K562 (cell line): ENCODE measurements around the gene STIM1. TPM values are rescaled to one million over a fixed set of nuclear protein-coding genes. Genes with fewer than 3 reads are reported as not detected.

Experiments used
- ATAC-seq: fragments of 200-7000 bp; cut with Tn5 transposase; 3 replicates; pipeline ENCODE4 v1.9.1; 2020; ENCODE audit warnings: moderate library complexity
- BruUV-seq: library from RNA; stranded (reverse); fragments of 400-500 nt; replicated peaks from 2 replicates; lab custom pipeline; 2021; lab: Mats Ljungman, UMichigan
- CTCF ChIA-PET: fragments of 300-600 bp; formaldehyde crosslinking; extraction: SDS; loops from one replicate; lab custom pipeline; 2021; ENCODE audit warnings: low intra/inter-chr PET ratio; lab: Yijun Ruan, JAX
- POLR2A ChIA-PET: fragments of 300-600, 350-650 bp; sonication (Branson Sonifier 250); formaldehyde crosslinking; extraction: SDS; loops from one replicate; lab custom pipeline; 2021; ENCODE audit warnings: antibody characterized with exemption, inconsistent platforms; lab: Yijun Ruan, JAX
- DNase-seq, 4 experiments: peaks; one replicate each; pipeline versions ENCODE4 v3.0.0 to v3.0.0-alpha.2; 2011 to 2018; ENCODE audit warnings: low spot score in 3 of 4, mixed read lengths in 3 of 4; ENCODE audit errors: extremely low read depth in 1 of 4
- FAIRE-seq: peaks from 2 replicates; lab custom pipeline; 2011; peaks lifted over from hg19 to GRCh38; lab: Jason Lieb, UNC
- H2AFZ ChIP-seq: 2 replicates; pipeline ENCODE4 v1.6.0; 2011; ENCODE audit warnings: low read depth, low read length, control low read depth, inconsistent platforms
- H3K27ac ChIP-seq: fragments of 200-600 bp; 3 replicates; pipeline ENCODE4 v1.8.0; 2011; ENCODE audit warnings: low read depth, mild to moderate bottlenecking, control low read depth, inconsistent platforms, low read length, moderate library complexity, mixed read lengths; ENCODE audit errors: extremely low read depth
- H3K27me3 ChIP-seq, 2 experiments: fragments of 300-600 bp in 1 of 2; 2 replicates in 1 of 2; 3 replicates in 1 of 2; pipeline versions ENCODE4 v1.6.0 to v1.8.0; 2011; ENCODE audit warnings: inconsistent platforms in 2 of 2, low read length in 2 of 2, mild to moderate bottlenecking in 1 of 2, mixed read lengths in 1 of 2, moderate library complexity in 1 of 2; ENCODE audit not compliant: control insufficient read depth in 2 of 2, insufficient read depth in 2 of 2
- H3K36me3 ChIP-seq: fragments of 300-600 bp; 3 replicates; pipeline ENCODE4 v1.8.0; 2011; ENCODE audit warnings: mild to moderate bottlenecking, low read length, inconsistent platforms; ENCODE audit not compliant: control insufficient read depth, insufficient read depth
- H3K4me1 ChIP-seq, 2 experiments: fragments of 200-600 bp in 1 of 2; replicated peaks in 1 of 2; 2 replicates in 1 of 2; 3 replicates in 1 of 2; pipeline versions ENCODE4 v1.5.1 to v1.8.0; 2011; ENCODE audit warnings: inconsistent platforms in 2 of 2, low read length in 2 of 2, mild to moderate bottlenecking in 1 of 2, mixed read lengths in 1 of 2, moderate library complexity in 1 of 2; ENCODE audit not compliant: control insufficient read depth in 2 of 2, insufficient read depth in 2 of 2
- H3K4me2 ChIP-seq: 2 replicates; pipeline ENCODE4 v1.6.1; 2011; ENCODE audit warnings: low read length, control low read depth, inconsistent platforms, mixed read lengths; ENCODE audit not compliant: insufficient read depth
- H3K4me3 ChIP-seq: fragments of 200-600 bp; sonication (generic), shearing (Covaris generic); 2 replicates; pipeline ENCODE4 v1.5.1; 2016; ENCODE audit warnings: control low read depth, inconsistent platforms
- H3K79me2 ChIP-seq: fragments of 200-600 bp; 3 replicates; pipeline ENCODE4 v1.8.0; 2011; ENCODE audit warnings: low read length, inconsistent platforms; ENCODE audit not compliant: control insufficient read depth, insufficient read depth
- H3K9ac ChIP-seq, 2 experiments: 2 replicates each; pipeline versions ENCODE4 v1.6.0 to v1.6.1; 2011; ENCODE audit warnings: low read depth in 2 of 2, low read length in 2 of 2, control low read depth in 1 of 2, inconsistent platforms in 1 of 2, mild to moderate bottlenecking in 1 of 2, mixed read lengths in 1 of 2; ENCODE audit not compliant: insufficient read depth in 1 of 2
- H3K9me1 ChIP-seq: one replicate; pipeline ENCODE4 v1.6.0; 2011; ENCODE audit warnings: inconsistent platforms, mild to moderate bottlenecking, low read length, moderate library complexity; ENCODE audit not compliant: control insufficient read depth, insufficient read depth
- H3K9me3 ChIP-seq: replicated peaks from 2 replicates; pipeline ENCODE4 v1.5.1; 2011; ENCODE audit warnings: low read depth, low read length, inconsistent platforms; ENCODE audit not compliant: control insufficient read depth, insufficient read depth
- H4K20me1 ChIP-seq: replicated peaks from 2 replicates; pipeline ENCODE4 v1.6.1; 2011; ENCODE audit warnings: low read length, inconsistent platforms, mixed read lengths; ENCODE audit not compliant: control insufficient read depth, insufficient read depth
- BRCA1 ChIP-seq, 2 experiments: fragments of 450-650 bp in 1 of 2; sonication (generic) in 1 of 2; formaldehyde crosslinking in 1 of 2; IDR thresholded peaks; 2 replicates each; pipeline versions ENCODE4 v1.5.0 to v1.6.1; 2017 to 2020; ENCODE audit warnings: mild to moderate bottlenecking in 1 of 2, missing genetic modification reagents in 1 of 2
- CREB1 ChIP-seq, 2 experiments: sonication (generic) in 1 of 2; formaldehyde crosslinking in 1 of 2; IDR thresholded peaks; 2 replicates each; pipeline versions ENCODE4 v1.6.1 to v1.8.0; 2012 to 2022; ENCODE audit warnings: inconsistent platforms in 1 of 2, mild to moderate bottlenecking in 1 of 2, missing genetic modification reagents in 1 of 2, moderate library complexity in 1 of 2
- HNRNPK ChIP-seq: fragments of 200-400 bp; formaldehyde crosslinking; IDR thresholded peaks from one replicate; pipeline ENCODE4 v1.6.1; 2018; ENCODE audit warnings: mild to moderate bottlenecking, low read depth, low read length; ENCODE audit not compliant: poor library complexity, severe bottlenecking
- SMAD1 ChIP-seq: fragments of 150-350 bp; IDR thresholded peaks from 2 replicates; pipeline ENCODE4 v1.6.1; 2014; ENCODE audit warnings: low read length, low read depth; ENCODE audit not compliant: partially characterized antibody
- ZNF707 ChIP-seq: fragments of 250-450 bp; sonication (Bioruptor Pico); conservative IDR thresholded peaks from 2 replicates; pipeline ENCODE4 v1.8.0; 2022; ENCODE audit warnings: inconsistent platforms, mild to moderate bottlenecking, moderate library complexity
- in situ Hi-C: fragments of 300-500 bp; cut with MboI; formaldehyde crosslinking; loops from 4 replicates; pipeline ENCODE4 v1.15.0; 2018; ENCODE audit warnings: inconsistent platforms, mixed read lengths
- intact Hi-C: fragments of 100-400 bp; cut with micrococcal nuclease; formaldehyde crosslinking; loops from 2 replicates; pipeline ENCODE4 v1.14.2; 2022
- polyA plus RNA-seq, 8 experiments: library from polyadenylated mRNA; depleted of rRNA in 4 of 8; stranded (reverse) in 5 of 8; unstranded in 3 of 8; fragments of >200 nt; fragmentation: Nextera tagmentation in 2 of 8; fragmentation: Illumina TruSeq in 1 of 8; extraction: Ambion mirVana in 2 of 8; extraction: Trizol in 1 of 8; gene quantifications; 2 replicates each; pipeline versions ENCODE4 v1.2.1 to v1.2.3, GENCODE V29; 2011 to 2014; ENCODE audit warnings: inconsistent platforms in 1 of 8, missing spikeins in 1 of 8
- total RNA-seq, 7 experiments: library from RNA; depleted of rRNA in 6 of 7; stranded (reverse); fragments of >200 nt in 6 of 7; fragmentation: Illumina TruSeq in 2 of 7; extraction: Trizol in 2 of 7; gene quantifications; 2 replicates each; pipeline versions ENCODE4 v1.2.1 to v1.2.3, GENCODE V29; 2011 to 2021; ENCODE audit warnings: low replicate concordance in 1 of 7

Gene STIM1
- total and polyA plus RNA-seq, 9 of the 15 experiments (the other 6 are each of a cell fraction or from before 2014, with no cell fraction given), result 7.7 to 50.5 (median 22.5) TPM

GRCh38 chr11:3985631-3986030 is 130.2 kb downstream of the STIM1 start:
- peaks cover 0 to 13% of the 10 kb centered on the region in 2 experiments; a peak in 3 of 5 replicates for H3K4me1 ChIP-seq
- no peak overlapping the region for H3K4me3 ChIP-seq
- H3K9ac ChIP-seq, result no peak overlapping the region
- no peak overlapping the region for H2AFZ ChIP-seq
- CTCF ChIA-PET, result no interaction called here
- in situ Hi-C loops, result no loop called here
- H3K9me3 ChIP-seq, result no peaks in the 10 kb centered on the region
- POLR2A ChIA-PET, result interaction anchor here (0.7 kb wide), 1 partner anchor 53 kb away, joined by 3 read pairs; no protein-coding TSS in a partner anchor
- FAIRE-seq, result no peak
- DNase-seq, result no peak
- ATAC-seq, result no peak
- no peak overlapping the region for H3K4me2 ChIP-seq
- H3K9me1 ChIP-seq, result no peaks in the 10 kb centered on the region
- BruUV-seq, result no TSS peak
- peaks cover 9% of the 10 kb centered on the region; the same call in 2 of the 3 replicates for H3K79me2 ChIP-seq
- intact Hi-C loops, result loop anchor here (1.0 to 5.0 kb wide), 2 partner anchors 87 to 131 kb away; no protein-coding TSS in a partner anchor
- no peak overlapping the region for H3K27ac ChIP-seq
- no peak for TF ChIP-seq HNRNPK
- TF ChIP-seq ZNF707 (CRISPR knock-in tag), result no peak
- TF ChIP-seq CREB1 (IDR thresholded peaks at IDR 0.05), result no peak
- TF ChIP-seq CREB1 (CRISPR knock-in tag; IDR thresholded peaks at IDR 0.05), result no peak
- TF ChIP-seq BRCA1 (IDR thresholded peaks at IDR 0.05), result no peak
- no peak for TF ChIP-seq BRCA1 (CRISPR knock-in tag; IDR thresholded peaks at IDR 0.05)
- no peak for TF ChIP-seq SMAD1
- TF ChIP-seq, all 486 proteins: peak for 0
- Histone ChIP-seq H3K27me3 (no peaks in the 10 kb centered on the region), H3K36me3 (peaks cover 4% of the 10 kb centered on the region; the same call in 2 of the 3 replicates), H4K20me1 (no peaks in the 10 kb centered on the region; the same call in 1 of the 2 replicates)
